Measurements from ENCODE around the gene NDST4.

NDST4 gene

DNA sequence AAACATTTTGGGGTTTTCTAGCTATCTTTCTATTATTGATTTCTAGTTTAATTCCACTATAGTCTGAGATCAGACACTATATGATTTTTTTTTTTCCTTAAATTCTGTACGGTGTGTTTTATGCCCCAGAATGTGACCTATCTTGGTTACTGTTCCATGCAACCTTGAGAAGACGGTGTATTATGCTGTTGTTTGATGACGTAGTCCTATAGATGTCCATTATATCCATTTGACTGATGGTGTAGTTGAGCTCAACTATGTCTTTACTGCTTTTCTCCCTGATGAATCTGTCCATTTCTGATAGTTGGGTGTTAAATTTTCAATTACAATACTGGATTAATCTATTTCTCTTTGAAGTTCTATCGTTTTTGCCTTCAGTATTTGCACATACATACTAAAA lies 212.5 kb downstream of the NDST4 start:
- no peak for DNase-seq

DNA sequence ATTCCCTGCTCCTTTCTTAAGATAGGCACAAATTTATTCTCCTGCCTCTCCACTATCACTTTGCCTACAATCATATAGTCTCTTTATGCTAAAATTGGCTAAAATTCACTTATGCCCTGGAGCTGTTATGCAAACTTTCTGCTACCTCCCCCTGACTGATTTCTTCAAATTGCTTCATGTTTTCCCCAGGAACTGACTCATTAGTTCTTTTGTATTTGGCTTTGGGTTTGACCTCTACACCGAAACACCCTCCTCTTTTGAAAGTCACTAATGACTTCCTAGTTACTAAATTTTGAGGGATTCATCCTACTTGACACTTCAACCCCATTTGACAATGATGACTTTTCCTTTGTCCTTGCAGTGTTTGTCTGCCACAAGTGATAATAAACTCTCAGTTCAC lies 222.6 kb downstream of the NDST4 start:
- no peak for DNase-seq

- DNase-seq, result no peak
These were observed 226.7 kb downstream of the NDST4 start for GRCh38 chr4:114886761-114887160.

- DNase-seq, result no peak
These were observed 229.8 kb downstream of the NDST4 start for GRCh38 chr4:114883641-114884040.

DNA sequence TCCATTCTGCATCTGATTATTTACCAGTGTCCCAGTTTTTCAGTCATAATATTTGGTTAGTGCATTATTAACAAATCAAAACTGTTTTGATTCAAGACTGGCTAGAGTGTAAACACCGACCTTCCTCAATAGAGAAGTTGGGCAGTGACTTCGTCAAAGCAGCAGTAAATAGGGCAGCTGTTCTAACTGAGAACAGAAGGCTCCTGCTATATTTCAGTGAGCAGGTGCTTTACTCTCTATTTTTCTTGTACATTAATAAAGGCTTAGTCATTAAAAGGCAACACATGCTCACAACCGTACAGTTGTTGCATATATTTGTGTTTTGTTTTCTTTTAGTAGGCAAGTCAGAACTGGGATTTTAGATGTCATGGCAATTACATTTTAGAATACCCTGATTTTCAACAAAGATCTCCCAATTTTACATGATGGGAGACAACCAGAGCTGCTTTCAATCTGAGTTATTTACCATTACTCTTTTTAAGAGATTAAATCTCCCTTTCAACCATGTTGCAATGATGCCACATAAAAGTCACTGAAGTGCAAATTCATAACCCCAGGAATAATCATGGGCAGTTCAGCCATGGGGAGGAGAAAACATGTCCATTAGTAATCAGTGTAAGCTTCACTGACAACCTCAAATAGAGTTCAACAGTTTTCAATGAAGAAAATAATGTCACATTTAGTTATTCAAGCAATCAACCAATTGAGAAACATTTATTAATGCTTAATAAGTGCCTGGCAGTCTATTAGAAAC lies 233.3 kb downstream of the NDST4 start:
- DNase-seq, result no peak

GRCh38 chr4:114875630-114876029 lies 237.8 kb downstream of the NDST4 start:
- DNase-seq, result no peak

- no peak for DNase-seq
These were observed 239.1 kb downstream of the NDST4 start for GRCh38 chr4:114874321-114874720.

DNA sequence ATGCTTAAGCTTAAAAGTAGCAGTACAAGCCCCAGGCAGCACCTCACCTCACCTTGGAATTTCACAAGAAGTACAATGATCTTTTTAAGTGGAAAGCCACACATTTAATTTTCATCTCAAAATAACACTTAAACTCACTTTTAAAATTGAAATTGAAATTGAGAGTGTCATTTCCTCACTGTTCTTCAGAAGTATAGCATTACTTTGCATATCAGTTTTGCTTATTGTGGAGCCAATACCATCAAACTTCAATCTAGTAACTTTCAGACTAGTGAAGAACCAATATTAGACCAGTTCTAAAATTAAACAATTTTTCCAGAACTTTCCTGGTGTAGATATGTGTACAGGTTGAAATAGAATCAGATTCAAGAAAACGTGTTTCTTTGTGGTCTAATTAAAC lies 242.4 kb downstream of the NDST4 start:
- DNase-seq, result no peak

DNA sequence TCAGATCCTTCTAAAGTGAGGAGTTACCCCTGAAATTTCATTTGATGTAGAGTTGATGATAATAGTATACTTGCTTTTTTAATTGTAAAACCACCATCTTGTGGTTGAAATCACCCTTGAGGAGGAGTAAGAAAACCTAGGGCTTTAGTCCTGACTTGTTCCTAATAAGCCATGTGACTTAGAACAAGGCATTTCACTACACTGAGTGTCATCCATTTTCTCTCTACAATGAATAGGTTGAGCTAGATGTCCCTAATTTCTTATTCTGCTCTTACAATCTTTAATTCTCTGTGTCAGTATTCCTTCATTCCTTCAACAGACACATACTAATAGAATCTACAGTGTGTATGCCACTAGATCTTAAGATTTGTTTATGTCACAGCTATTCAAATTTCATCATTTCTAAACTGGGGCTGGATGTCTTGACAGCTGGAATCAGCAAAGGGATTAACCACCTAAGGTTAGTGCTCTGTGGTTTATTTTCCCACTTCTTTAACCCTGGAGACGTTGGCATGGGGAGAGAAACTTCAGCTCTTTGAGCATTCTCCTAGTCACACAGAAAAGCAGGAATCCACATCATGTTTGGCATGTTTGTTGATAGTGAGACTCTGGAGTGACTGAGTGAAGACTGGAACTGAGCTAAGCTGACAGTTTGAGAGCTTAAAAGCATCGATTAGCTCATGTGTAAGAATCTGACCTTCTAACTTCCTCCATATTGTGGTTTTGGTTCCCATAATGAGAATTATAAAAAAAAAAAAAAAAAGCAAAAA lies 246.3 kb downstream of the NDST4 start:
- DNase-seq, result no peak

DNA sequence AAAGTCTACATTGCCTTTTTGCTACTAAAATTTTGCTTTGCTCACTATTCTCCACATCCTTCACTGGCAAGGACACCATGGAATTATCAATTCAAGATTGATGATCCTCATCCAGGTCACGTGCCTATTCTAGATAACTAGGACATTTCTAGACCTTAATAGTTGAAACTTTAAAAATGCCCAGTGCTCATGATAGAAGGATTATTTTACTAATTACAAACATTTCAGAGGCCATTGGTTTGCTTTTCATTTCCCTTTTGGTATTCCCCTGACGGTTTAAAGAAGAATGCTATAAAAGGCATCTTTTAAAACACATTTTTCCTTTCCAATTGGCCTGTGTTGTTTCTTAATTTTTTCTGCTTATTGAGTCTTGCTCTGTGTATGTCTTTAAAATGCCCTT lies 249.4 kb downstream of the NDST4 start:
- DNase-seq, result no peak

DNA sequence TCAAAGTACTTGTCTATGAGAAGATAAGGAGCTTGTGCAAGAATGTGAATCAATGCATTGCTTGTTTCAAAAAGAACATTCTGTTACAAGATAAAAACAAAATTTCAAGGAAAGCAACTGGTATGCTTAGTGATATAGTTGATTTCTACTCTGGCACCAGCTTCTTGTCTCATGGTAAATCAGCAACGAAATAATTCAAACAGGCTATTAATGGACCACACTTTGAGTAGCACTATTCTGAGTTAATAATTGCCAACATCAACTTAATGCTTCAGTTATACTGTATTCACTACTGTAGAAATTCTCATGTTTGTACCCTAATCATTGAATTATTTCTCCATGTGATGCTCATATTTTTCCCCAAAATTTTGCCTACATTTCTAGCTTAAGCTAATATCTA lies 252.6 kb downstream of the NDST4 start:
- DNase-seq, result no peak

DNA sequence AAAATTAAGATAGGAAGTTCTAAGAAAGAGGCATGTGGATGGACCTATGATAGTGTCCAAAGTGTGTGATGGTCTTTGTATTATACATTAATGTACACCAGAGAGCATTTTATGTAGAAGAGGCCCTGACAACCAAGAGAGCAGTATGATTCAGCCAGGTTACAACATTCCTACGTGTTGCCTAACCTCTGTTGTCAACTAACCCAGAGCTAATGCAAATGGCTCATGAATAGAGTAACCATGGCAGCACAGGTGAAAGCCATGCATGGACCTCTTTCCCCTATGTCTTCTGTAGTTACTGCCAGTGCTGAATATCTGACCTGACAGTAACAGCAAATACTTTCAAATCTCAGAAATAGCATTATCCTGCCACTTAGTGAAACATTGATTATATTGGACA lies 255.6 kb downstream of the NDST4 start:
- no peak for DNase-seq

GRCh38 chr4:114839986-114840385 lies 273.4 kb downstream of the NDST4 start:
- DNase-seq, result no peak

DNA sequence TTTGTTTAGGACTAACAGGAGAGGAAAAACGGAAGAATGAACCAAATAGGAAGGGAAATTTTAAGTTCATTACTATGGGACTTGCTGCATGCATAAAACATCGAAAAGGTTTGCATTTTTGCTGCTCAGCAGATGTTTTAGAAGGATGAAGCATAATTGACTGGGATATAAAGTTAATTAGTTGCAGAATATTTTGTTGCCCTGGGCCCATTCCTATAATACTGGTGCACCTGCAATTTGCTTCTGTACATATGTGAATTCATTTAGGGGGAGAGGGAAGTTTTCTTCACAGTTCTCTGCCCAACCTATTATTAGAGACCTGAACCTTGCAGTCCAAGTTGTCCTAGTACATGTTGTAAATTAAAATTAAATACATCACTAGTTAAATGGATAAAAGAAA lies 282.8 kb downstream of the NDST4 start:
- DNase-seq, result no peak

DNA sequence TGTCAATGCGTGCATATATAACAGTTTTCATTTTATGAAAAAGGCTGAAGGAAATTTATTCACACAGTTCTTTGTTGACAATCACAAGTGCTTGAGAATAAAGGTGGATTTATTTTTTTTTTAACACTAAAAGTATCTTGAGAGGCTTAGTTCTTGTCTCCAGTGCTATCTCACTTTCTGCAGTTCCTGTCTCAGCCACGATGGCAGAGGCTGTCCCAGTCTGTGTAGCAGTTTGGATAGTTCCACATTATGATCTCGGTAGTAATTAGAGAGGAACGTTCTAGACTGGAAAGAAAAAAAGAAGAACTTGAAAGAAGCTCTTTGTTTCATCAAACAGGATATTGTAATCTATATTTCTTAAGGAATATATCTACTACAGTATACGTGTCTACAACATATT lies 285.8 kb downstream of the NDST4 start:
- DNase-seq, result no peak

GRCh38 chr4:114815760-114816159 lies 297.7 kb downstream of the NDST4 start:
- DNase-seq, result no peak

DNA sequence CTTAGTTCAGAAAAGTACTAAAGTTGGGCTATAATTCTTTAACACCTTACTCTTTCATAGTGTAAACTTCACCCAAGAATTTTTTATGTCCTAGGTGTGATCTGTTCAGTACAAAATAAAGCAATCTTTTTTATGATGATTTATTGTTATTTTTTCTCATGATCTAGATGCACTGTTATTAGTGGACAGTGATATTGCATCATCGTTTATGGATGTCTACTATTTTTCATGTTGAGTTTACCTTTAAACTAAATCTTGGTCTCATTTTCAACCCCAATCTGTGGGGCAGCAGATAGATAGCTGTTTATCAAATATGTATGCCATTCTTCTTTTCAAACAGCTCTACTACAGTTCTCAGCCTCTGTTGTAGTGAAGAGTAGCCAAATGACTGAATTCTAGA lies 299.5 kb downstream of the NDST4 start:
- no peak for DNase-seq

GRCh38 chr4:114811564-114812301 lies 301.7 kb downstream of the NDST4 start:
- no peak for DNase-seq

DNA sequence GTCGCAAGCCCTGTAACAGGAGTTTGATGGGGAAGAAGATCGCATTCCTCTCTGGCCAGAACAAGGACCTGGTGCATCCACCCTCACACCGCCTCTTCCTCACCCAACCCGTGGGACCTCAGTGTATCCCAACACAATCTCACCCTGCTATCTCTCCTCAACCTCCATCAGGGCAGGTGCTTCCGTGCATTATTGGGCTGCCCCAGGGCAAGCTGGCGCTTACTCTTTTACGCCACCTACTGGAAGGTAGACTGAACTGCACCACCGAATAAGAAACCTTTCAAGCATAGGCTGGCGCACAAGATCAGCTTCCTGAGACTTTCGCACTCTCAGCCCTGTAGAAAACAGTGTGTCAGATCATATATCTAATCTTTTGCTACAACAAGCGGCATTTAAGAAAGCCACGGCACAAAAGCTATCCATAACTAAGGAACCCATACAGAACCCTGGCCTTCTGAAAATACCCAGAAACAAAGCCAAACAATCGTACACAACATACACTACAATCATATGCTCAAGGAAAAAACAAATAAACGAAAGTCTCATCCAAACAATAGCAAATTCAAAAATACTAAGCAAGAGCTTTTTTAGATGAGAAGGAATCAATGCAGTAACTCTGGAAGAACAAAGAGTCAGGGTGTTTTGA lies 305.5 kb downstream of the NDST4 start:
- DNase-seq, result peak; percentile 14

DNA sequence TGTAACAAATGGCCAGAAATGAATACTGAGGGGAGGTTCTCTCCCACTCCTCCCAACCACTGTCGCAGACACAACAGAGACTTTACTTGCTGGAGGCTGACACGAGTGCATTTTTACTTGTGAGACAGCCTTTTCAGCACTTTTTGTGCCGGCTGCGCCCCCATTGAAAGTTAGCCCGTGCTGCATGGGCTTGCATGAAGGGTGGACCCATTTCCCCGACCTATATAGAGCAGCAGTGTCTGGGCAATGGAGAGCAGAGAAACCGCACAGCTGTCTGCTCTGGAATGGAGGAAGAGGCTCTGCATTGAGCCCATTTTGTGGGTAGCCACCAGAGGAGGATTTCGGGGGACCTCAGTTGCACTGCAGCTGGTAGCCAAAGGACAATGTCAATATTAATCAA lies 306.1 kb downstream of the NDST4 start:
- DNase-seq, result no peak

DNA sequence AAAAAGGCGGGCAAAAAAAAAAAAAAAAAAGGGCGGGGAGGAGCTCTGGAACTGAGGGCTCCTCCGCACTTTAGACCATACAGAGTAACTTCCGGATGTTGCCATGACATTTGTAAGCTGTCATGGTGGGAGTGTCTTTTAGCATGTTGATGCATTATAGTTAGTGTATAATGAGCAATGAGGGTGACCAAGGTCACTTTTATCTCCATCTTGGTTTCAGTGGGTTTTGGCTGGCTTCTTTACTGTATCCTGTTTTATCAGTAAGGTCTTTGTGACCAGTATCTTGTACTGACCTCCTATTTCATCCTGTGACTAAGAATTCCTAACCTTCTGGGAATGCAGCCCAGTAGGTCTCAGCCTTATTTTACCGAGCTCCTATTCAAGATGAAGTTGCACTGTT lies 321.4 kb downstream of the NDST4 start:
- DNase-seq, result no peak

GRCh38 chr4:114785570-114785969 lies 327.9 kb downstream of the NDST4 start:
- DNase-seq, result no peak

DNA sequence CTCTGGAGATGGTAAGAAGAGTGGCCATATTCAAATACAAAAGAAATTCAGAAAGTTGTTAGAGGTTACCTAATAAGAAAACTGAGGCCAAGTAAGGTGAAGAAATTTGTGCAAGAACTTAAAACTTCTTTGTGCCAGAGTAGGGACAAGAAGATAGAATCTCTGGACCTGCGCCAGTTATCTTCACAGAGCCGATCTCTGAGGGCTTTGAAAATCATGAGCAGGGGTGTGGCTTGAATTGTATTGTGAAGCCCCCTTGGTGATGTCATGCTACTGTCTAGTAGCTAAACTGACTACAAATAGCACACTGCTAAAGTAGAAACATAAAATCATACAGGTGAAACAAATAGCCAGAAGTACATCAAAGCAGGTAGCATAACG lies 330.2 kb downstream of the NDST4 start:
- DNase-seq, result no peak
